A673 (cell line): ENCODE results near the gene B3GNT2.

Experiments used
- CTCF ChIP-seq: fragments of 300-800, 200-600 bp; sonication (generic); conservative IDR thresholded peaks from 2 replicates; pipeline ENCODE4 v1.5.1; 2017; ENCODE audit warnings: low read depth, mild to moderate bottlenecking, antibody characterized with exemption, low read length, moderate library complexity, mixed read lengths
- EZH2 ChIP-seq: fragments of 200-600 bp; sonication (generic); IDR thresholded peaks from 2 replicates; pipeline ENCODE4 v1.6.1; 2017; ENCODE audit warnings: borderline replicate concordance, low read depth, mild to moderate bottlenecking, mixed read lengths, antibody characterized with exemption, low read length; ENCODE audit not compliant: poor library complexity, severe bottlenecking

GRCh38 chr2:62257466-62257865, 61.6 kb downstream of the B3GNT2 start:
- TF ChIP-seq CTCF (no peak), EZH2 (no peak)
